K562 (cell line): ENCODE data around the gene TBP. TPM values are rescaled to one million over a fixed set of nuclear protein-coding genes. Genes with fewer than 3 reads are reported as not detected.

Experiments
- MNT ChIP-seq, 2 experiments: fragments of 450-650 bp; conservative IDR thresholded peaks; 2 replicates each; pipeline ENCODE4 v1.6.1; 2017; ENCODE audit warnings: mild to moderate bottlenecking in 2 of 2, moderate library complexity in 2 of 2
- PHF20 ChIP-seq: fragments of 450-650 bp; IDR thresholded peaks from 2 replicates; pipeline ENCODE4 v1.6.1; 2018; ENCODE audit not compliant: partially characterized antibody
- RUNX1 ChIP-seq: sonication (generic); IDR thresholded peaks from 2 replicates; pipeline ENCODE4 v1.6.1; 2016; ENCODE audit warnings: antibody characterized with exemption, low read depth
- ZBTB40 ChIP-seq, 2 experiments: fragments of 450-650 bp in 1 of 2; sonication (generic) in 1 of 2; formaldehyde crosslinking in 1 of 2; IDR thresholded peaks; 2 replicates each; pipeline versions ENCODE4 v1.7.1 to v1.9.0; 2016 to 2022; ENCODE audit warnings: inconsistent platforms in 1 of 2, mild to moderate bottlenecking in 1 of 2, missing genetic modification reagents in 1 of 2
- polyA plus RNA-seq, 8 experiments: library from polyadenylated mRNA; depleted of rRNA in 4 of 8; stranded (reverse) in 5 of 8; unstranded in 3 of 8; fragments of >200 nt; fragmentation: Nextera tagmentation in 2 of 8; fragmentation: Illumina TruSeq in 1 of 8; extraction: Ambion mirVana in 2 of 8; extraction: Trizol in 1 of 8; gene quantifications; 2 replicates each; pipeline versions ENCODE4 v1.2.1 to v1.2.3, GENCODE V29; 2011 to 2014; ENCODE audit warnings: inconsistent platforms in 1 of 8, missing spikeins in 1 of 8
- total RNA-seq, 7 experiments: library from RNA; depleted of rRNA in 6 of 7; stranded (reverse); fragments of >200 nt in 6 of 7; fragmentation: Illumina TruSeq in 2 of 7; extraction: Trizol in 2 of 7; gene quantifications; 2 replicates each; pipeline versions ENCODE4 v1.2.1 to v1.2.3, GENCODE V29; 2011 to 2021; ENCODE audit warnings: low replicate concordance in 1 of 7

TBP gene
- total and polyA plus RNA-seq, 9 of the 15 experiments (the other 6 are each of a cell fraction or from before 2014, with no cell fraction given) = 28.5 to 86.1 (median 39.5) TPM

GRCh38 chr6:170523256-170524171 lies 30.7 kb upstream of the TBP start (continued):
- no peak for TF ChIP-seq ZBTB40 (IDR thresholded peaks at IDR 0.05)
- TF ChIP-seq ZBTB40 (CRISPR knock-in tag; IDR thresholded peaks at IDR 0.05) = no peak
- no peak for TF ChIP-seq MNT (conservative IDR thresholded peaks at IDR 0.05)
- no peak for TF ChIP-seq PHF20
- no peak for TF ChIP-seq RUNX1
